Cardiac muscle cell (in vitro differentiated cells and primary cell): Measurements from ENCODE around the gene PROC. TPM values are rescaled to one million over a fixed set of nuclear protein-coding genes. Genes with fewer than 3 reads are reported as not detected.

Source experiments
- DNase-seq, 2 donors: peaks; one replicate each; pipeline versions ENCODE4 v3.0.0 to v3.0.0-alpha.2; 2010 to 2017; ENCODE audit warnings: low read depth in 1 of 2, low spot score in 1 of 2
- H3K27ac ChIP-seq: fragments of 200-600 bp; sonication (generic); 2 replicates; pipeline ENCODE4 v1.5.1; 2016
- H3K27me3 ChIP-seq: fragments of 200-600 bp; sonication (generic); 2 replicates; pipeline ENCODE4 v1.6.0; 2016; ENCODE audit warnings: control low read depth
- H3K36me3 ChIP-seq: fragments of 200-600 bp; sonication (generic); 2 replicates; pipeline ENCODE4 v1.5.1; 2016; ENCODE audit warnings: control low read depth
- H3K4me1 ChIP-seq: fragments of 200-600 bp; sonication (generic); 2 replicates; pipeline ENCODE4 v1.8.1; 2017; ENCODE audit warnings: low read depth, mild to moderate bottlenecking, mixed run types
- H3K4me3 ChIP-seq: fragments of 200-600 bp; sonication (generic); 2 replicates; pipeline ENCODE4 v1.5.1; 2016; ENCODE audit warnings: mild to moderate bottlenecking
- H3K9me3 ChIP-seq: fragments of 200-600 bp; sonication (generic); 2 replicates; pipeline ENCODE4 v1.5.1; 2017; ENCODE audit warnings: low read depth, mild to moderate bottlenecking, control low read depth
- CTCF ChIP-seq: IDR thresholded peaks from 2 replicates; pipeline ENCODE4 v1.5.1; 2012; ENCODE audit warnings: low read depth, mild to moderate bottlenecking, low read length
- polyA plus RNA-seq: library from polyadenylated mRNA; unstranded; fragments of >200 nt; fragmentation: Nextera tagmentation; extraction: Ambion mirVana; gene quantifications from 2 replicates; pipeline ENCODE4 v1.2.1, GENCODE V29; 2016
- total RNA-seq: library from RNA; depleted of rRNA; stranded (reverse); fragments of >200 nt; gene quantifications from 2 replicates; pipeline ENCODE4 v1.2.3, GENCODE V29; 2016

The PROC gene
- total and polyA plus RNA-seq, 2 experiments from 2014 or later, result not detected

DNA sequence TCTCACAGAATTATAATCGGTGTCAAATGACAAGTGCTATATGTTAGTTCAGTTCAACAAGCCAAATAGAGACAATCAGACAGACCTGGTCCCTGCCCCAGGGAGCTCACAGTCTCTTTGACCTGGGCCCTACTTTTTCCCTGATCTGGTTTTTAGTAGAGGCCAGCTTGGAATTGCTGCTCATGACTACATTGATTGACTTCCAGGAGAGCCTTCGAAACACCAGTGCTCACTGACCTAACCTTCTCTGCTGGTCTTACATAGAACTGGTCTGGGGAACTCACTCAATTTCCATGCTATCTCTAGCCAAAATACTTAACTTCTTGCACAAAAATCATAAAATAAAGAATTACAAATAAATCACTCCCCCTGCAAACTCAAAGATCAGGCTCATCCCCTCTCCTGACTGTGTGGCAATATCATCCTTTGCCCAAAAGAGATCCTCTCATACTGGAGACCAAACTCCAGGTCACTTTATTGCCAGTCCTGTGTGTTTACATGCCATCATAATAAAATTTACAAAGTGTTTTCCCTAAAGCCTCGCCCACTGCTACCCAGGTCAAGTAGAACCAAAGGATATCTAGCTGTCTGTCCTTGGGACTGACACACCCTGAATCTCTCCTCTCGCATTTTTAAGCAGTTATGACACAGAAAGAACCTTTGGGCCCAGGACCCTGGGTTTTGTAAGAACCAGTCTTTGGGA, 53.2 kb downstream of the PROC start:
- Histone ChIP-seq H3K27ac (no peak overlapping the region), H3K9me3 (no peaks in the 10 kb centered on the region), H3K4me1 (no peaks in the 10 kb centered on the region), H3K36me3 (no peaks in the 10 kb centered on the region), H3K27me3 (no peaks in the 10 kb centered on the region), H3K4me3 (no peak overlapping the region)
- DNase-seq, result no peak
- no peak for TF ChIP-seq CTCF

- TF ChIP-seq CTCF, result no peak
- H3K27ac ChIP-seq, result no peak overlapping the region
- no peaks in the 10 kb centered on the region for H3K36me3 ChIP-seq
- H3K9me3 ChIP-seq, result no peaks in the 10 kb centered on the region
- H3K4me3 ChIP-seq, result no peak overlapping the region
- no peaks in the 10 kb centered on the region for H3K4me1 ChIP-seq
- DNase-seq, result no peak
- H3K27me3 ChIP-seq, result no peaks in the 10 kb centered on the region
Measured at GRCh38 chr2:127472268-127472667, 54.0 kb downstream of the PROC start.

DNA sequence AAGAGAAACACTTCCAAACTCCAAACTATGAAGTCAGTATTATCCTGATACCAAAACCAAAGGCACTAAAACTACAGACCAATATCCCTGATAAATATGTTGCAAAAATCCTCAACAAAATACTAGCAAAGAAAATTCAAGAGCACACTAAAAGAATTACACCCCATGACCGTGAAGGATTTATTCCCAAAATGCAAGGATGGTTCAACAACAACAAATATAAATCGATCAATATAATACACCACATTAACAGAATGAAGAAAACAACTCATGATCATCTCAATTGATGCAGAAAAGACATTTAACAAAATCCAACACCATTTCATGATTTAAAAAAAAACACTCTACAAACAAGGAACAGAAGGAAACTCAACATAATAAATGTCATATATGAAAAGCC, 57.6 kb downstream of the PROC start:
- TF ChIP-seq CTCF, result no peak
- H3K4me1 ChIP-seq, result peaks cover 14% of the 10 kb centered on the region
- no peaks in the 10 kb centered on the region for H3K27me3 ChIP-seq
- no peak overlapping the region for H3K27ac ChIP-seq
- DNase-seq, result no peak
- no peaks in the 10 kb centered on the region for H3K9me3 ChIP-seq
- no peaks in the 10 kb centered on the region for H3K36me3 ChIP-seq
- no peak overlapping the region for H3K4me3 ChIP-seq

Other genes starting within 250 kb of the PROC start
- 1.5 and 1.6 TPM in 2 replicates for gene CYP27C1, start 198.1 kb upstream of the PROC start, total RNA-seq
- 3.4 and 3.6 TPM in 2 replicates for gene CYP27C1, start 198.1 kb upstream of the PROC start, polyA plus RNA-seq
- 44.3 and 54.8 TPM in 2 replicates for gene ERCC3, start 124.3 kb upstream of the PROC start, total RNA-seq
- gene ERCC3, start 124.3 kb upstream of the PROC start, polyA plus RNA-seq, result 46.0 and 50.0 TPM in 2 replicates
- 23.9 and 36.6 TPM in 2 replicates for gene MAP3K2, start 30.5 kb upstream of the PROC start, total RNA-seq
- gene MAP3K2, start 30.5 kb upstream of the PROC start, polyA plus RNA-seq, result 40.2 and 56.9 TPM in 2 replicates
- gene IWS1, start 108.1 kb downstream of the PROC start, total RNA-seq, result 47.2 and 55.6 TPM in 2 replicates
- gene IWS1, start 108.1 kb downstream of the PROC start, polyA plus RNA-seq, result 52.4 and 53.8 TPM in 2 replicates
- gene MYO7B, start 117.3 kb downstream of the PROC start, total RNA-seq, result 0.06 TPM in 1 of 2 replicates, not detected in the other
- gene MYO7B, start 117.3 kb downstream of the PROC start, polyA plus RNA-seq, result 0.12 TPM in 1 of 2 replicates, not detected in the other
- not detected in 2 replicates for gene GPR17, start 227.7 kb downstream of the PROC start, total RNA-seq
- 0.09 TPM in 1 of 2 replicates, not detected in the other for gene GPR17, start 227.7 kb downstream of the PROC start, polyA plus RNA-seq